Endometrial microvascular endothelial cells (primary cell): Measurements from ENCODE around the gene KLHL41. TPM values are rescaled to one million over a fixed set of nuclear protein-coding genes. Genes with fewer than 3 reads are reported as not detected.

Experiments used
- in situ Hi-C: cut with HindIII; loops from 2 replicates; pipeline ENCODE4 v1.10.0; 2017; ENCODE audit warnings: low sequenced_read_pairs, low pct_unique_long_range_greater_than_20kb; ENCODE audit errors: inconsistent ontology term
- total RNA-seq: library from RNA; depleted of rRNA; stranded (reverse); fragments of >200 nt; gene quantifications from one replicate; pipeline ENCODE4 v1.2.3, GENCODE V29; 2015; ENCODE audit errors: inconsistent ontology term

The KLHL41 gene
- not detected for total RNA-seq

DNA sequence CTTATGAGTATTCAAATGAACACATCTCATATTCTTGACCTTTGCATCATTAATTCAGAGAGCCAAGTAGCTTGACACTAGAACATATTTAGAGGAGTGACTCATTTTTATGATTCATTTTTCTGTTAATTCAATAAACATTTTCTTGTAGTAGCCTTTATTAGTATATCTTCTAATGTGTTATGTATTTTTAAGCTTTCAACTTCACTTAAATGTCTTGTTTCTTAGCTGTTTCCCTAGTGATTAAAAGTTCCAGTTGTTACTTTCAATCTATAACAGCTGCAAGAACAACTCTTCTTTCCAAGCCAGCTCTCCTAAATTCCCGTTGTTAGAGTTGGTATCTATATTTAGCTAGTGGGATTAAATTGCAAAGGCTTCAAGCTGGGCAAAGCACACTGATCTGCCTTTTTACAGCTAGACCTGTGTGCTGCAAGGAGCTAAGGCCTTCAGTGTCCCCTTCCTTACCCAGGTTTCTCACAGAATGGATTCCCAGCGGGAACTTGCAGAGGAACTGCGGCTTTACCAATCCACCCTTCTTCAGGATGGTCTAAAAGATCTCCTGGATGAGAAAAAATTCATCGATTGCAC lies at the start of gene KLHL41:
TSS of gene KLHL41 (plus strand) at position 405 of the 588 bp plus-strand sequence. CDS start at position 482, 77 bp downstream.
- in situ Hi-C loops = no loop called here

DNA sequence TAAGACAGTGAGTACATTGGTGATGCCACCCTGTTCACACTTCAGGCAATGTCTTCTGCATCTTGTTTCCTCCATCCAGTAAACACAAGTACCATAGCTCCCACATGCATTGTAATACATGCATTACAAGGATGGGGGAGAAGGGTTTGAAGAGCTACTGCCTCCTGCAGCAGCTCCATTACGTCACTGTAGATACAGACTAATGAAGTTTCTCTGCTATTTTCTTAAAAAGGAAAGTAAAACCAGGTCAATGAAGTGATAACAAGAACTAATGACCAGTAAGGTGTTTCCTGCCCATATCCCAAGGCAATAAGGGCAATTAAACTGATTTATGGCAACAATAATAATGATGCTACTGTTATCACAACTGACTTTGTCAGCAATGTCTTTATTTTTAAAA lies 48.4 kb upstream of the KLHL41 start:
- in situ Hi-C loops = no loop called here

DNA sequence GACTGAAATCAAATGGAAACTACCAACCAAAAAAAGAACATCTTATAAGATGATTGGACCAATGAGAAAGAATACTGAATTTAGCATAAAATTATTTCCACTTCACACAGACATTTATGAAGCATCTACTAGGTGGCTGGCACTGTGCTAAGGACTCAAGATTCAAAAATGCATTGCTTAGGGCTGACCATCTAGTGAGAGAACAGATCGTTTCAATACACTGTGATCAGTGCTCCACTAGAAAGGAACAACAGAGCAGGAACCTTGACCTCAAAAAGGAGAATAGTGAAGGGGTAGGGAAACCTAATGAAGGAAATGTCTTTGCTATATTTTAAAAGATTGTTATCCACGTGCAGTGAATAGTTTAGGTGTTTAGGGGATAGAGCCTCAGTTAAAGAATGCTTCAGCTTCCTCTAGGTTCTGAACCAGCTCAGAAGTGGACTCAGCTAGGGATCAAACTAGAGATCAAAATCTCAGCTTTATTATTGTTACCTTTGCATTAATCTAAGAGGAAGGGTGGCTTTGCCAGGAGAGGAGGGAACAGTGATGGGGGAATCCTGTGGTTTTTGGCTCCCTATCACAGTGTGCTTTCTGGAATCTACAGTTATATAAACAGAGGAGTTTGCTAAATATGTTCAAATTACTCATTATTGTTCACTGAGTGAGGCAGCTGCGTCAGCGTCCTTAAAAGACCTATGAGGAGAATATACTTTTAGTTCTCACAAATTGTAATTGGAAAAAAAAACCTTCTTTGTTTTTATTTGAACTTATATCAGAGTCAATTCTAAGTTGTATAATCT lies 46.4 kb upstream of the KLHL41 start:
- in situ Hi-C loops = no loop called here

DNA sequence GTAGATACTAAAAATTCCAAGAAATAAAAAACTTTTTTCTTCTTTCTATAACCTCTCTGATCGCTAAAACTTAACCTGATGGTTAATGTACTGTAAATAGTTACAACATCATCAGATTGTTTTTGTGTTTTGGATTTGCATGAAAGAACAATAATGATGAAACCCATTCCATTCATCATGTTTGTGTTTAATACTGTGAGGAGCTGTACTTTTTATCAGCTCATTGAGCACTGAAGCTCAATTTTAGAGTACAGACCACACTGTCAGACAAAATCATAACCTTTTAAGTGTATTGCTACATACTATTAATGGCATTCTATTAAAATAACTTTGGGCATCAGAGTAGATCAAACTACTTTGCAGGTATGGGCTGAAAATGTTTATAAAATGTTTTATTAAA lies 45.0 kb upstream of the KLHL41 start:
- in situ Hi-C loops = no loop called here

DNA sequence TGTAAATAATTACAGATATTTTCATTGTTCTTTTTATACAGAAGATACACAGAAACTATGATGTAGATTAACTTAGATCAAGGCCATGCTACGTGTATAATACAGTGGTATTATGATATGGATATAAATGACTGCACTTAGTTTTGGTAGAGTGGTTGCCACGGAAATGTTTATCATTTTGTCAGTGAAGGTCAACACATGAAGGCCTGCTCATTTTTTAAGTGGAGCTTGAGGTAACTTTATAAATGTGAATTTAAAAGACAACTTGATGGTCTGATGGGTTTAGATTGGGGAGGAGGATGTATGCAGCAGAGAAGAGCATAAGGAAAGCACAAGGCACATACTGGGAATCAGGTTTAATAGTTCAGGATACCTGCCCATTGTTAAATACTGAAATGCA lies 44.6 kb upstream of the KLHL41 start:
- in situ Hi-C loops = no loop called here

DNA sequence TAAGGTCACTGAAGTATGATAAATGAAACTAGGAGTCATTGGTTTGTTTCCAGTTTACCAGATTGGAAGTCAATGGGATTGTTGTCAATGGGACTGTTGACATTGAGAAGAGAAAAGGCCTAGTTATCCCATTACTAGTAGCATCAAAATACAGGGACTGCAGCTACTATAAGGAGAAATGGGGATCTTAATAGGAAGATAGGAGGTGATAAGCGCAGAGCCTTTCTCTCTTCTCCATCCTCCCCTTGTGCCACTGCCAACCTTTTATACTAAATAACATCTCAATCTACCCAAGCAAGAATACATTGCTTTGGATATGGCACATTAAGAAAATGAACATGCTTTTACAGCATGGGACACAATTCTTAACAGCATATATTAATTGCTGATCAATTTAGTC lies 40.7 kb upstream of the KLHL41 start:
- in situ Hi-C loops = no loop called here

DNA sequence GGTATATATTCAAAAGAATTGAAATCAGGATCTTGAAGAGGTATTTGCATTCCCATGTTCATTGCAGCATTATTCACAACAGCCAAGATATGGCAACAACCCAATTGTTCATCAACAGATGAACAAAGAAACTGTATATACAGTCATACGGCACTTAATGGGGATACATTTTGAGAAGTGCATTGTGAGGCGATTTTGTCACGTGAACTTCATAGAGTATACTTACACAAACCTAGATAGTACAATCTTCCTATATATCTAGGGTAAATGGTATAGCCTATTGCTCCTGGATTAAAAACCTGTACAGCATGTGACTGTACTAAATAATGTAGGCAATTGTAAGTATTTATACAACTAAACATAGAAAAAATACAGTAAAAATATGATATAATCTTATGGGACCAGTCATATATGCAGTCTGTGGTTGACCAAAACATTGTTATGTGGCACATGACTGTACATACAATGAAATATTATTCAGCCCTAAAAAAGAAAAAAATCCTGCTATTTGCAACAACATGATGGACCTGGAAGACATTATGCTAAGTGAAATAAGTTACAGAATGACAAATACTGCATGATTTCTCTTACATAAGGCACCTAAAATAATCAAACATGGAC lies 39.4 kb upstream of the KLHL41 start:
- in situ Hi-C loops = no loop called here

DNA sequence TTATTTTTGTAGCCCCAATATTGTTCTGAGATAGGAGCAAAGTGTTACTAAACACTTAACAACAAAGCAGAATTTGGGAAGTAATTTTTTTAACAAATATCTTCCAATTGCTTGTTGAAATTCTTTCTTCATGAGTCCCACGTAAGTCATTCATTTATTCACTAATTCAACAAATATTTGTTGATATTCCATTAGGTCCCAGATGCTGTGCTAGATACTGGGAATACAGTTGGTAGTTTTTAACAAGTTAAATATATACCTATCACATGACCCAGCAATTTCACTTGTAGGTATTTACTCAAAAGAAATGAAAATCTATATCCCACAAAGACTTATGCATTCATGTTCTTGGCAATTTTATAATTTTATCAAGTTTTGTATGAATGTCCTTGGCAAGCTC lies 37.3 kb upstream of the KLHL41 start:
- in situ Hi-C loops = no loop called here

DNA sequence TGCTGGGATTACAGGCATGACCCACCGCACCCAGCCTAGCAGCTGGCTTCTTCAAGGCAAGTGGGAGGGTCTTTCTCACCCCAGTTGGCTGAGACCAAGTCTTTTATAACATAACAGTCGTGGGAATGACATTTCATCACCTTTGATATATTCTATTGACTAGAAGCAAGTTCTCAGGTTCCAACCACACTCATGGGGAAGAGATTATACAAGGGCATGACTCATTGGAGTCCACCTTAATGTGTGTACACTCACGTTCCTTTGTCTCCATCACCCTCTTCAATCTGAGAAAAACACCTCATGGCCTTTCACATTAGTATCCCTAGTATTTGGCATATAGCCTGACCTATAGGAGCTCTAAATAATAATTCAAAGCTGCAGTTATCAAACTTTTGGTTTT lies 33.0 kb upstream of the KLHL41 start:
- in situ Hi-C loops = no loop called here

DNA sequence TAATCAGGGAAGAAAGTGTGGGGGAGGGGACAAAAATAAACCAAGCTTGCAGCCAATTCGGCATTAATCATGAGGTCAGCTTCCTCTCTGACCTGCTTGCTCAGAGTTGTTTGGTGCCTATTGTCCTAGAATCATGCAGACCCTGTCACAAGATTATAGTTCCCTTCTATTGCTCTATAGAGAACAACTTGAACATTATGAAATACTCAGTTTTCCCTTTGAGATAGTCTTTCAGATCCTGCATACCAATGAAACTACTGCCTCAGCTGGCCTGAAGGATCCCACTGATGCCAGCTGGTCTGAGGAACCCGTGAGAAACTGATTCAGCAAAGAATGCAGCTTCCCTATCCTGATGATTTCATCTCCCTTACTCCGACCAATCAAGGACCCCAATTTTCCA lies 31.2 kb upstream of the KLHL41 start:
- in situ Hi-C loops = no loop called here

DNA sequence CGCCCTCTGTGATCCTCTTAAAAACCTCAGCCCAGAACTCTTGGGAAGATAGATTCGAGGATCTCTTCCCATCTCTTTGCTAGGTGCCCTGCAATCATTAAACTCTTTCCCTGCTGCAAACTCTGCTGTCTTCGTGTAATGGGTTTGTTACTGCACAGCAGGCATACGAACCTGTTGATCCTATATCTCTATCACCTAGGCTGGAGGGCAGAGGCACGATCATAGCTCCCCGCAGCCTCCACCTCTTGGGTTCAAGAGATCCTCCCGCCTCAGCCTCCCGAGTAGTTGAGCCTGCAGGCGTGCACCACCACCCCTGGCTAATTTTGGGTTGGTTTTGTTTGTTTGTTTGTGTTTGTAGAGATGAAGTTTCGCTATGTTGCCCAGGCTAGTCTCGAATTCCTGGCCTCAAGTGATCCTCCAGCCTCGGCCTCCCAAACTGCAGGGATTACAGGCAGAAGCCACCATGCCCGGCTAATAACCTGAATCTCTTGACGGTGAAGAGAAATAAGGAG lies 30.7 kb upstream of the KLHL41 start:
- in situ Hi-C loops = no loop called here

DNA sequence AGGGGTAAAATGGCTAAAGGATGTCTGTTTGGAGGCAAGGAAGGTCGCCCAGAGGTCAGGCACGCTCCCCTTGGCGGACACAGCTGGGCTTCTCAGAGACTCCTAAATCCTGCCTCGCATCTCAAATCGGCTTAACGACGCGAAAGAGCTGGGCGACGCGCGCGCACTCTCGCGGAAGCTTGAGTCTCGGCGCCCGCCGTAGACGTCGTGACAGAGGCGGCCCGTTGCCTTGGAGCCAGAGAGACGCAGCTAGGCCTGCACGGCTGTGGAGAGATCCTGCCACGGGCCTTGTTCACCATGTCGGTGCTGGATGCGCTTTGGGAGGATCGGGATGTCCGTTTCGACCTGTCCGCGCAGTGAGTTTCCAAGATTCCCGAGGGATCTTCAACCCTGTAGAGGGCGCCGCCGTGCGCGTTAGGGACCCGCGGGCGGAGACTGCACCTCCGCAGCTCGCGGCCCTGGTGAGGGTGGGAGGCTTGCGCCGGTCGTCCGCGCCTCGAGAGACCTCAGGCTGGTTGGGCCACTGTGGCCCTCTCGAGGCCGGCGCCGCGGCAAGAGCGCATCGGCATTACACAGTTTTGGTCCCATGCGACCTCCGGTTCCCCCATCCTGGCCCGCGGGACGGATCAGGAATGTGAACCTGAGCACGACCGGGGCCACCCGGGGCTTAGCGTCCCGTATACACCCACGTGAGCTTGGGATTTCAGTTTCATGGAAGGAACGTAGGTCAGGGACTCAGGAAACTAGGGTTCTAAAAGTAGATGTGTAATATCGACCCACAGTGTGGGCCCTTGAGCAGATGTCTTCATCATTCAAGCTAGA lies 30.0 kb upstream of the KLHL41 start, which contains the start of gene BBS5:
TSS of gene BBS5 (plus strand) at position 238 of the 822 bp plus-strand sequence. CDS start at position 298, 60 bp downstream.
- in situ Hi-C loops = no loop called here

DNA sequence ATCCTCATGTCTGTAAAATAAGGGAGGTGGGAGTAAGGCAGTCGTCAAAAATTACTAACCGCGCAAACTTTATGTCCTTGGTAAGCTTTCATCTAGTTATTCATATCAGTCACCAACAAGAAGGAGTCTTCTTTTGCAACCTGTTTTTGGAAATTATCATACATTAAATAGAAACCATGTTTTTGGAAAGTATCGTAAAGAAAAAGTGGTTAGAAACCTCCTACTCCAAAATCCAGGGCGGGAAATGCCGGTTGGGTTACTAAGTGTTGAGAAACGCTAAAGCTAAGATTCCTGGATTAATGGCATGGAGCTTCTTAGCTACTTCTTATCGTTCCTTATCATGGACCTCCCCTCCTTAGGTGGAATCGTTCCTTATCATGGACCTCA lies 29.4 kb upstream of the KLHL41 start:
- in situ Hi-C loops = no loop called here

DNA sequence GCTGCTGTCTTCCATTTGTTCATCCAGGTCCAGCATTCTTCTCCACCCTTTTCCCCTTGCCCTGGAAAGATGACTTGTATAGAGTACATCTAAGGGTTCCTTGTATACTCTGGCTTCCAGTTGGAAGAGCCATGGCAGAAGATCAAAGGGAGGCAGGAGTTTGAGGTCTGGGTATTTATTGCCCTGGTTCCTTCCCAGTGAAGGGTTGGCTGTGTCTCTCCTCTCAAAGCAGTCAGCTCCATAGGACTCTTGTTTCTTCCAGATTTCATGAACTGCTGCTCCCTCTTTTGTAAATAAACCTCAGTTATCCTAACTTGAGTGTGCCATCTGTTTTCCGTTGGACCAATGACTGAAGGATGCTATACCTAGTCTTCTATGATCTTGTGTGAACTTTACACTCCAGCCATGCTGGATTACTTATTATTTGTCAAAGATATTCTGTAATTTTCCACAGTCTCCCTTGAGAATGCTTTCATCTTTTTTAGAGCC lies 23.8 kb upstream of the KLHL41 start:
- in situ Hi-C loops = no loop called here

DNA sequence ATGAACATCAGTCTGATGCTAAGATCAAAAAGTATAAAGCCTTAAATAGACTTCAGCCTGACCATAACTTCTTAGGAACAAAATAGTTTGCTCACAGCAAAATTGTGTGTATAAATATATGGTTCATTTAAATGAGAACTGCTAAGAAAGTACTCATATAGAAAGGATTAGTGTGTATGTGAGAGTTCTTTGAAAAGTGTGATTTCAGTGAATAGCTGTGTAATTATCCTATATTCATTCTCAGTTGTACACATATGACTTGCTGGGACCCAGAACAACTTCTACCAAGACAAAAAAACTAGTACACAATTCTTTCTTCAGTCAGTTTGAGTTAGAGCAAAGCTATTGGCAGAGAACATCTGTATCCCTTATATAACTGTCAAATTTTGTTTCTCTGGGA lies 23.0 kb upstream of the KLHL41 start:
- in situ Hi-C loops = no loop called here

DNA sequence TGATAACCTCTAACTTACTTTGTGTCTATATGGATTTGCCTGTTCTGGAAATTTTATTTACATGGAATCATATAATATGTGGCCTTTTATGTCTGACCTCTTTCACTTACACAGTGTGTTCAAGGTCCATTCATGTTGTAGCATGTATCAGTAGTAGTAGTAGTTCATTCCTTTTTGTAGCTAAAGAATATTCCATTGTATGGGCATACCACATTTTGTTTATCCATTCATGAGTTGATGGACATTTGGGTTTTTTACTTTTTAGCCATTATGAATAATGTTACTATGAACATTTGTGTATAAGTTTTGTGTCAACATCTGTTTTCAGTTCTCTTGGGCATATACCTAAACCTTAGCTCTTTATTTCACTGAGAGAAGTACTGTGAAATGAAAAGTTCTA lies 18.7 kb upstream of the KLHL41 start:
- in situ Hi-C loops = no loop called here

DNA sequence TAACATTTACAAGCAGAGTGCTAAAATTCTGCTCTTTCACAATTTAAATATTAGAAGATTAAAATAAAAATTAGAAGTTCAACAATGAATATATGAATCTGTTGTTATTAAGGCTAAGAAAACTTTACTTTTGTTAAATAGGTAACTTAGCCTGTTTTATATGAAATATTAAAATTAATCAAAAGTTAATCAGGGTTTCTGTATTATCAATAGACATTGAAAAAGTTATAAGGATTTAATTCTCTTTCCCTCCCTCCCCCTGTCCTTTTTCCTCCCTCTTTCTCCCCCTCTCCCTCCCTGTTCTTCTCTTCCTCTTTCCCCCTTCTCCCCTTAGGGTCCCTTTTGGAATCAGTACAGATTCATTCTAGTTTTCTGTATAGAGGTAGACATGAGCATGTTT lies 18.1 kb upstream of the KLHL41 start:
- in situ Hi-C loops = no loop called here

DNA sequence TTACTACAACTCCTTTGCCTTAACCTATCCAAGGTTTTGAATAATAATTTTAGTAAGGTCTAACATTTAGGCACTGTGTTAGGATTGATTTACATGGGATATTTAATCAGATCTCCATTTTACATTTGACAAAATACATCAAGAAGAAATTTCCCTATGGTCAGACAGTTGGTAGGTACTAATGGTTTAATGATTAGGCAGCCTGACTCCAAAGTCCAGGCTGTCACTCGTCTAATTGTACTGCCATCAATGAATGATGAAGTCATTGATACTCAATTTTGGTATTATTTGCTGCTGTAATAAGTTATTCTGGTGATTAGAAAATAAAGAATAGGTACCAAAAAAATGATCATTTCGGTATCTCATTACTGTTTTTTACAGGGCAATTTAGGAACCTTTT lies 16.1 kb upstream of the KLHL41 start:
- in situ Hi-C loops = no loop called here

DNA sequence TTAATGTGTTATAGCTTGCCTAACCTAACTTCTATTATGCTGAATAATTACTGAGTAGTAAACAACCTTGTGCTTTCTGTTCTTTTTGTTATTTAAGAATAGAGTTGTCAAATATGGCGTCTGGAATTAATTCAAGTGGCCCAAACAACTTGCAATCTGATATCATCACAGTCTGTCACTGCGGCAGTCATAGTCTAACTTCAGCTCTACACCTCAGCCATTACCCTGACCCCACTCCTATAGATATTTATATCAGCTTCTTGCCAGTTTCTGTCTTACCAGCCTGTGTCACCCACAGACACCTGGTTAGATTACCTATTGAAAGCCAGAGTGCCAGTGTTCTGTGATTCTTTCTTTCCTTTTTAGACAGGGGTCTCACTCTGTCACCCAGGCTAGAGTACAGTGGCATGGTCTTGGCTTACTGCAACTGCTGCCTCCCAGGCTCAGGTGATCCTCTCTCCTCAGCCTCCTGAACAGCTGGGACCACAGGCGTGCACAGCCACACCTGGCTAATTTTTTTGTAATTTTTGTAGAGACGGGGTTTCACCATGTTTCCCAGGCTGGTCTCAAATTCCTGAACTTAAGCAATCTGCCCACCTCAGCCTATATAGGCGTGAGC lies 14.1 kb upstream of the KLHL41 start:
- in situ Hi-C loops = no loop called here
